Nephron (organoid): Measurements from ENCODE around the gene ERBIN.

Experiments
- H3K27ac Mint-ChIP-seq, 3 experiments: 2 replicates each; pipeline ENCODE4 v1.8.0; 2020; ENCODE audit warnings: mixed read lengths in 3 of 3, mild to moderate bottlenecking in 2 of 3, moderate library complexity in 1 of 3
- H3K27me3 Mint-ChIP-seq: 2 replicates; pipeline ENCODE4 v1.8.0; 2021; ENCODE audit warnings: low read depth, mild to moderate bottlenecking, moderate library complexity, mixed read lengths
- H3K36me3 Mint-ChIP-seq: 2 replicates; pipeline ENCODE4 v1.8.0; 2020; ENCODE audit warnings: low read depth, mixed read lengths
- H3K4me1 Mint-ChIP-seq: 2 replicates; pipeline ENCODE4 v1.8.0; 2020; ENCODE audit warnings: mixed read lengths
- H3K4me3 Mint-ChIP-seq, 3 experiments: 2 replicates each; pipeline ENCODE4 v1.8.0; 2020; ENCODE audit warnings: mild to moderate bottlenecking in 3 of 3, mixed read lengths in 3 of 3, moderate library complexity in 2 of 3
- H3K9me3 Mint-ChIP-seq: 2 replicates; pipeline ENCODE4 v1.8.0; 2020; ENCODE audit warnings: mixed read lengths
- CTCF ChIP-seq, 3 experiments: fragments of 200-600 bp; sonication (generic); IDR thresholded peaks; one replicate each; pipeline ENCODE4 v1.5.0; 2021; ENCODE audit warnings: antibody characterized with exemption in 3 of 3; ENCODE audit not compliant: unreplicated experiment in 3 of 3

ERBIN gene

GRCh38 chr5:66072031-66072430 lies 145.7 kb downstream of the ERBIN start:
- Mint-ChIP-seq H3K4me3 (no peak overlapping the region), H3K4me1 (no peaks in the 10 kb centered on the region), H3K36me3 (peaks cover 40% of the 10 kb centered on the region), H3K27me3 (no peaks in the 10 kb centered on the region), H3K27ac (no peak overlapping the region), H3K9me3 (no peaks in the 10 kb centered on the region)
- no peak for TF ChIP-seq CTCF (IDR thresholded peaks at IDR 0.05; ENCODE audit: unreplicated experiment in 3 of 3)

- H3K4me3 Mint-ChIP-seq = no peak overlapping the region
Observed at GRCh38 chr5:66074901-66075300, 148.5 kb downstream of the ERBIN start.

GRCh38 chr5:66080664-66081063 lies 154.3 kb downstream of the ERBIN start:
- TF ChIP-seq CTCF (IDR thresholded peaks at IDR 0.05; ENCODE audit: unreplicated experiment in 3 of 3) = no peak
- no peaks in the 10 kb centered on the region for H3K4me1 Mint-ChIP-seq
- H3K27me3 Mint-ChIP-seq = no peaks in the 10 kb centered on the region
- H3K4me3 Mint-ChIP-seq = no peak overlapping the region
- peaks cover 52% of the 10 kb centered on the region for H3K36me3 Mint-ChIP-seq
- no peak overlapping the region for H3K27ac Mint-ChIP-seq
- peaks cover 5% of the 10 kb centered on the region for H3K9me3 Mint-ChIP-seq

More at GRCh38 chr5:66074901-66075300, 148.5 kb downstream of the ERBIN start:
- Mint-ChIP-seq H3K27ac (no peak overlapping the region), H3K36me3 (peaks cover 42% of the 10 kb centered on the region), H3K4me1 (no peaks in the 10 kb centered on the region), H3K9me3 (no peaks in the 10 kb centered on the region), H3K27me3 (no peaks in the 10 kb centered on the region)
- TF ChIP-seq CTCF (IDR thresholded peaks at IDR 0.05; ENCODE audit: unreplicated experiment in 3 of 3) = no peak

- TF ChIP-seq CTCF (IDR thresholded peaks at IDR 0.05; ENCODE audit: unreplicated experiment in 3 of 3) = no peak
- Mint-ChIP-seq H3K27me3 (no peaks in the 10 kb centered on the region), H3K36me3 (peaks cover 78% of the 10 kb centered on the region), H3K4me1 (no peaks in the 10 kb centered on the region), H3K9me3 (peaks cover 42% of the 10 kb centered on the region), H3K27ac (no peak overlapping the region), H3K4me3 (no peak overlapping the region)
Observed at GRCh38 chr5:66089384-66089783, 163.0 kb downstream of the ERBIN start.

DNA sequence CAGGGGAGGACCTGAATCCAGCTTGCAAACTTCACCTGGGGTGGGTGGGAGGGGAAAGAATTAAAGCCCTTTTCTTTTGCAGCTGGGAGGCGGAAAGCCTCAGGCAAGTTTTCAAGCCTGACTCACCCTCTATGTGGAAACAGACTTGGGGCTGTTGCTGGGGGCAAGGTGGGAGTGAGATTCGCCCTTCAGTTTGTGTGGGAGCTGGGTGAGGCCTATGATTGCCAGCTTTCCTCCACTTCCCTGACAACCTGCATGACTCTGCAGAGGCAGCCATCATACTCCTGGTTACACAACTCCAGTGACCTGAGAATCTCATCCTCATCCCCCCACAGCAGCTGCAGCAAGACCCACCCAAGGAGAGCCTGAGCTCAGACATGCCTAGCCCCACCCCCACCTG lies 174.5 kb downstream of the ERBIN start:
- no peak for TF ChIP-seq CTCF (IDR thresholded peaks at IDR 0.05; ENCODE audit: unreplicated experiment in 3 of 3)
- no peaks in the 10 kb centered on the region for H3K4me1 Mint-ChIP-seq

DNA sequence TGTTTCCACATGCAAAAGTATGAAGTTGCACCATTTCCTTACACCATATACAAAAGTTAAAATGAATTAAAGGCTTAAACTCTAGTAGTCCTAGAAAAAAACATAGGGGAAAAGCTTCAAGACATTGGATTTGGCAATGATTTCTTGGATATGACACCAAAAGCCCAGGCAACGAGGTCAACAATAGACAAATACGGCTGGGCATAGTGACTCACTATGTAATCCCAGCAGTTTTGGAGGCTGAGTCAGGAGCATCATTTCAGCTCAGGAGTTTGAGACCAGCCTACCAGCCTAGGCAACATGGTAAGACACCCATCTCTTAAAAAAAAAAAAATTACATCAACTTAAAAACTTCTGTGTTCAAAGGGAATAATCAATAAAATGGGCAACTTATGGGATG lies 186.8 kb downstream of the ERBIN start:
- Mint-ChIP-seq H3K36me3 (peaks cover 15% of the 10 kb centered on the region), H3K27ac (no peak overlapping the region), H3K4me1 (no peaks in the 10 kb centered on the region), H3K9me3 (peaks cover 53% of the 10 kb centered on the region), H3K4me3 (no peak overlapping the region), H3K27me3 (peaks cover 4% of the 10 kb centered on the region)
- TF ChIP-seq CTCF (IDR thresholded peaks at IDR 0.05; ENCODE audit: unreplicated experiment in 3 of 3) = no peak

More for the DNA sequence above, 174.5 kb downstream of the ERBIN start:
- Mint-ChIP-seq H3K27ac (no peak overlapping the region), H3K36me3 (peaks cover 67% of the 10 kb centered on the region), H3K9me3 (peaks cover 76% of the 10 kb centered on the region), H3K27me3 (no peaks in the 10 kb centered on the region), H3K4me3 (no peak overlapping the region)
